OCI-LY1 (cell line): ENCODE results near the gene PYGM.

Source experiments
- CTCF ChIP-seq: fragments of 200-600 bp; sonication (generic), shearing (Covaris generic); IDR thresholded peaks from 2 replicates; pipeline ENCODE4 v1.5.1; 2017; ENCODE audit warnings: mild to moderate bottlenecking, antibody characterized with exemption, low read length, moderate library complexity, mixed read lengths
- EZH2 ChIP-seq: fragments of 200-600 bp; sonication (generic), shearing (Covaris generic); IDR thresholded peaks from 2 replicates; pipeline ENCODE4 v1.8.0; 2017; ENCODE audit warnings: borderline replicate concordance, mixed run types, mild to moderate bottlenecking, antibody characterized with exemption, low read length, moderate library complexity, mixed read lengths

DNA sequence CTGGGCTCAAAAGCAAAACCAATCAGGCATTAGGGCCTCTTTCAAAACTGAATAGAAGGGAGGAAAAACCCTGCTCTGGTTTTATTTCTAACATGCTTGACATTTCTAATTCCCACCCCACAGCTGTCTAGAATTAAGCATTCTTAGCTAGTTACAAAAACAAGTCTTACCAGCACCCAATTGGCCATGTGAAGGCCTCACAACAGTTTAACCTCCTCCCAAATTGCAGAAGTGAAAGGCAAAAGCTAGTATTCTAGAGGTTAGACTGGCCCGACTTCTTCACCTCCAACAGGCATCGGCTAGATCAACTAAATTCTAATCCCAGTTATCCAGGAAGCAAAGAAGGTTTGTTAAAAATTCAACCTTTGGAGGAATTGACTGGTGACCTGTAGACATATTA, 12.1 kb upstream of the PYGM start:
- no peak for TF ChIP-seq CTCF
- TF ChIP-seq EZH2 = no peak
